Mucosa of rectum (tissue), 2 donors: ENCODE measurements around the gene THSD7A.

Experiments used
- H3K27ac ChIP-seq, 2 donors: one replicate each; pipeline ENCODE4 v1.7.0; 2013; ENCODE audit warnings: inconsistent platforms in 2 of 2, low read depth in 2 of 2, low read length in 2 of 2
- H3K27me3 ChIP-seq, 2 donors: one replicate each; pipeline ENCODE4 v1.7.0; 2013; ENCODE audit warnings: low read length in 2 of 2; ENCODE audit not compliant: control insufficient read depth in 2 of 2, insufficient read depth in 2 of 2
- H3K36me3 ChIP-seq, 2 donors: one replicate each; pipeline ENCODE4 v1.7.0; 2013; ENCODE audit warnings: low read length in 2 of 2; ENCODE audit not compliant: control insufficient read depth in 2 of 2, insufficient read depth in 2 of 2
- H3K4me1 ChIP-seq, 2 donors: one replicate each; pipeline ENCODE4 v1.7.0; 2013; ENCODE audit warnings: low read length in 2 of 2, mild to moderate bottlenecking in 1 of 2; ENCODE audit not compliant: control insufficient read depth in 2 of 2, insufficient read depth in 2 of 2
- H3K4me3 ChIP-seq, 2 donors: one replicate each; pipeline ENCODE4 v1.7.0; 2013; ENCODE audit warnings: low read length in 2 of 2
- H3K9ac ChIP-seq, 2 donors: one replicate each; pipeline ENCODE4 v1.7.0; 2013; ENCODE audit warnings: low read length in 2 of 2, low read depth in 1 of 2, mild to moderate bottlenecking in 1 of 2
- H3K9me3 ChIP-seq, 2 donors: one replicate each; pipeline ENCODE4 v1.7.0; 2013; ENCODE audit warnings: low read length in 2 of 2; ENCODE audit not compliant: control insufficient read depth in 2 of 2
- donor health status: healthy.
- donor health status: Normal muscosa, but diverticular disease.

THSD7A gene

DNA sequence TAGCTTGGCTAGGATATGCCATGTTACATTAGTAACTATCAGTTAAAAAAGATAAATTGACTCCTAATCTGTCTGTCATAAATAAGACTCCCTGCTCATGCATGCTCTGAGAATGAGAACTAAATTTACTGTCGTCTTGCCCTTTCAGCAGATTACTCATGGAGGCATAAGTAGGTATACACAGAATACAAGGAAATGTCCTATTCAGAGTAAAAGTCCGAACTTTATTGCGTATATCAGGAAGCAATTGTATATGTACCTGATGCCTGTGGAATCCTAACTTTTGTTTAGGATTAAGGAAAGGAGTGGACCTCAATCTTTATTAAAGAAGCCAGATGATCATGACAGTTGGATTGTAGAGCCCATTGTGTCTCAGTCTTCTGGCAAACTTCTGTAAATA, 118.6 kb downstream of the THSD7A start:
- Histone ChIP-seq H3K4me3 (no peak overlapping the region), H3K4me1 (no peaks in the 10 kb centered on the region), H3K9me3 (no peaks in the 10 kb centered on the region), H3K36me3 (no peaks in the 10 kb centered on the region), H3K27ac (no peak overlapping the region), H3K27me3 (no peaks in the 10 kb centered on the region), H3K9ac (no peak overlapping the region)

GRCh38 chr7:11710377-11710776, 121.6 kb downstream of the THSD7A start:
- no peaks in the 10 kb centered on the region for H3K36me3 ChIP-seq
- no peak overlapping the region for H3K27ac ChIP-seq
- H3K27me3 ChIP-seq, result no peaks in the 10 kb centered on the region

DNA sequence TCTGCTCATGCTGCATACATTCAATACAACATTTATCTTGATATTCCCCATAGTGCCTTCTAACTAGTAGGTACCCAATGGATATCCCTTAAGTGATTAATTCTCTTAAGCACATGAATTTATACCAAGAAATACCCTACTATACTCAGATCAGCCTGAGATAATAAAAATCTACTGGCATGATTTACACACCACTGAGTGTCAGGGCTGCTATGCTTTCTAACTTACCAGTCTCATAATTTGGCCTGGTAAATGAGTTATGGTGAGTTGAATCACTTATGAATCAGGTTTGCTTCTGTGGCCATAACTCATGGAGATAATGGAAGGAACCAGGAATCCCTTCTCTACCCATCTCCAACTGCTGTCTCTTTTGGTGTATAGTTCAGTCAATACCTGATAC, 122.8 kb downstream of the THSD7A start:
- H3K9me3 ChIP-seq, result no peaks in the 10 kb centered on the region
- H3K27me3 ChIP-seq, result no peaks in the 10 kb centered on the region
- no peak overlapping the region for H3K27ac ChIP-seq
- no peaks in the 10 kb centered on the region for H3K36me3 ChIP-seq
- no peak overlapping the region for H3K9ac ChIP-seq
- no peak overlapping the region for H3K4me3 ChIP-seq
- no peaks in the 10 kb centered on the region for H3K4me1 ChIP-seq

More at GRCh38 chr7:11710377-11710776, 121.6 kb downstream of the THSD7A start:
- no peaks in the 10 kb centered on the region for H3K9me3 ChIP-seq
- no peaks in the 10 kb centered on the region for H3K4me1 ChIP-seq
- H3K9ac ChIP-seq, result no peak overlapping the region
- H3K4me3 ChIP-seq, result no peak overlapping the region

DNA sequence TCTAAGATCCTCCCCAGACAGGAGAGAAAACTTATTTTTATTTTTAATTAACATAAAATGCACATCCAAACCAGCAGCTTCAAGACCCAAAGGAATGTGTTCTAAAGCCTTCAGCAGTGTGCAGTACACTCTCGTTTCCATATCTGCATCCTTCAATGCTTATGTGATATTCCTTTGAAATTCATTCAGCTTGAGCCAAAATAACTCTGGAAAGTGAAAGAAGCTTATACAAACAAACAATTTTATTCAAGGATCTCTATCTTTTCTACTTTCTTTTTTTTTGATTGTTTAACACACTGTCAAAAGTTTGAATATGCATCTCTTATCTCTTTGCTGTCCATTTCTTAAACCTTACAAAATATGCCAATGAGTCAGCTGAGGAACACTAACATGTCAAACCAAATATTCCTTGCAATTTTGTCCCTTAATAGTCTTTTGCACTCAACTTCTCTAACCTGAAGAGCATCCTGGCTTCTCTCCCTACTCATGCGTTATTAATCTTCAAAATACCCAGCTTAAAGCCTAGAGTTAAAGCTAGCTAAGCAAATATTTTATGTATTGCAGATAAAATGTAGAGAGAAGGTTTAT, 124.3 kb downstream of the THSD7A start:
- Histone ChIP-seq H3K9me3 (no peaks in the 10 kb centered on the region), H3K27ac (no peak overlapping the region), H3K27me3 (no peaks in the 10 kb centered on the region), H3K36me3 (no peaks in the 10 kb centered on the region), H3K4me3 (no peak overlapping the region), H3K9ac (no peak overlapping the region), H3K4me1 (no peaks in the 10 kb centered on the region)

GRCh38 chr7:11706666-11707605, 125.1 kb downstream of the THSD7A start:
- H3K4me3 ChIP-seq, result no peak overlapping the region
- H3K9ac ChIP-seq, result no peak overlapping the region
- H3K27me3 ChIP-seq, result no peaks in the 10 kb centered on the region
- no peak overlapping the region for H3K27ac ChIP-seq
- no peaks in the 10 kb centered on the region for H3K36me3 ChIP-seq
- H3K4me1 ChIP-seq, result no peaks in the 10 kb centered on the region
- H3K9me3 ChIP-seq, result no peaks in the 10 kb centered on the region

DNA sequence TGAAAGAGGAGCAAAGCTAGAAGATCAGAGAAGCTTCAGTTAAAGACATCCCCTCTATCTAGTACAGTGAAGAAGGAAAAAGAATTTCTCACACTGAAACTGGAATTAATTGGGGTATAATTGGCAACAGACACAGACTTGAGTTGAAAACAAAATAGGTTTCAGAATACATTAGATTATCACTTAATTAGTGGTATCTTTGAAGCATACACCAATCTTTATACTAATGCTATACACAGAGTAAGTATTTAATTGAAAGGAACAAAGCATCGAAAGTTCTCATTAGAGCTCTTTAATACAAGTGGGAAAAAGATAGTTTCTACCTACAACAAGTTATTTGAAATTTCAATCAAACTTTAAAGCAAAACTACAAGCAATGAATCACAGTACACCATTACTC, 128.2 kb downstream of the THSD7A start:
- H3K27me3 ChIP-seq, result no peaks in the 10 kb centered on the region
- no peak overlapping the region for H3K9ac ChIP-seq
- H3K9me3 ChIP-seq, result no peaks in the 10 kb centered on the region
- no peaks in the 10 kb centered on the region for H3K4me1 ChIP-seq
- H3K4me3 ChIP-seq, result no peak overlapping the region
- no peaks in the 10 kb centered on the region for H3K36me3 ChIP-seq
- H3K27ac ChIP-seq, result no peak overlapping the region

DNA sequence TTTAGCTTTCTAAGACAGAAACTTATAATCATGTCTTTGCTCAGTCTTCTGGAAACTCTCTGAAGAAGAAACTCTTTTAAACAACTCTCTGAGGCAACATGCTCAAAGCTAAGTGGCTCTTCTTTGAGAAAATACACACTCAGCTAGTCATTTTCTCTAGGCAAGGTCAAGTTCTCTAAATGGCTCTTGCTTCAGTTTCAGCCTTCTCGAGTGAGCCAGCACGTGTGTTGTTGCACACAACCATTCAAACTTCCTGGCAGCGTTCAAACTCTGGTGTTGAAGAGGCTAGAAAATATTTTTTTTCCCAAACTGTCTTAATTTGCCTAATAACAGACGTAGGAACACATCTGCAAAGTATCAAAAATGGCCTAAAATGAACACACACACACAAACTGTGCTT, 129.1 kb downstream of the THSD7A start:
- Histone ChIP-seq H3K36me3 (no peaks in the 10 kb centered on the region), H3K9ac (no peak overlapping the region), H3K27me3 (no peaks in the 10 kb centered on the region), H3K9me3 (no peaks in the 10 kb centered on the region), H3K4me3 (no peak overlapping the region), H3K27ac (no peak overlapping the region), H3K4me1 (no peaks in the 10 kb centered on the region)

DNA sequence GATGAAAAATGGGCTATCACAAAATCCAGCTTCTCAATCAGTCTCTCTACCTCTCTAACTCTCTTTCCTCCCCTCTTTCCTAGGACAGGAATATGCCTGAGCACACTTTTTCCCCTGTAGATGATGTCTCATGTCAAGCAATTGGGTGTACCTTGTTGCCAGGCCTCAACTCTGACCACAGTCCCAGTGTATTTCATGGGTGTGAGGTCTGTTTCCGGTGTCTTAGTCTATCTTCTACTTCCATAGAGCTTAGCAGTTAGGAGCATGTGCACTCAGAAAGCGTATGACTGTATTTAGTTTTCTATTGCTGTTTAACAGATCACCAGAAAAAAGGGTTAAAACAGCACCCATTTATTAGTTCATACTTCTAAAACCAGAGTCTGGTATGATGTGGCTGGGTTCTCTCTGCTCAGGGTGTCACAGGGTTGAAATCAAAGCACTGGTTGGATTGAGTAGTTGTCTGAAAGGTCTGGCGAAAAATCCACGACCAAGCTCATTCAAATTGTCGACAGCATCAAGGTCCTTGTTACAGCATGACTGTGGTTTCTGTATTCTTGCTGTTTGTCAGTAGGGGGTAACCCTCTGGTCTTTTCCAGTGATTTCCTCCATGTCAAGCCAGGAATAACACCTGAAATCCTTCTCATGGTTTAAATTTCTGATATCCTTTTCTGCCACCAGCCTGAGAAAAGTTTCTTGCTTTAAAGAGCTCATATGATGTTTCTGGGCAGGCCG, 130.0 kb downstream of the THSD7A start:
- H3K9me3 ChIP-seq, result no peaks in the 10 kb centered on the region
- H3K9ac ChIP-seq, result no peak overlapping the region
- no peaks in the 10 kb centered on the region for H3K4me1 ChIP-seq
- H3K27ac ChIP-seq, result no peak overlapping the region
- no peak overlapping the region for H3K4me3 ChIP-seq
- H3K36me3 ChIP-seq, result no peaks in the 10 kb centered on the region
- H3K27me3 ChIP-seq, result no peaks in the 10 kb centered on the region

GRCh38 chr7:11699666-11700065, 132.3 kb downstream of the THSD7A start:
- no peaks in the 10 kb centered on the region for H3K36me3 ChIP-seq
- no peaks in the 10 kb centered on the region for H3K9me3 ChIP-seq
- H3K9ac ChIP-seq, result no peak overlapping the region
- no peak overlapping the region for H3K27ac ChIP-seq
- no peak overlapping the region for H3K4me3 ChIP-seq
- H3K4me1 ChIP-seq, result no peaks in the 10 kb centered on the region
- H3K27me3 ChIP-seq, result no peaks in the 10 kb centered on the region

DNA sequence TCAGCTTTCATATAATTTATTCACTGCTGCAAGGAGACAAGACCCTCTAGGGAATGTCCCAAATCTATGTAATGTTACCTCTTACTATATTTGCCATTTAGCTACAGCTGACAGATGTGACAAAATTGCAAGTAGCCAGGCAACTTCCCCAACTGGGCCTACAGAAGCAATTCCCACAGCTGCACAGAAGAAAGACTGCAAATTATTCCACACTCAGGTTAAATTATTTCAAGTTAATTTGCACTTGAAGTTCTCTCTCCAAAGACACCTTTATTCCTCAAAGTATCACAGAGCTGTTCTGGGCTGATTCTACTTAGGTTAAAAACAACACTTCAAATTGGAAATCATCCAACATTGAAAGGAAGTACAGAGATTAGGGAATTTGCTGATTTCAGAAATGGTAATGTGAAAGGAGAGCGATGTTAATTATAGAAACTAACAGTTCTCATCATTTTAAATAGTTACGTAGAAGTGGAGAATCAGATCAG, 133.6 kb downstream of the THSD7A start:
- Histone ChIP-seq H3K4me3 (no peak overlapping the region), H3K4me1 (no peaks in the 10 kb centered on the region), H3K9me3 (no peaks in the 10 kb centered on the region), H3K36me3 (no peaks in the 10 kb centered on the region), H3K27me3 (no peaks in the 10 kb centered on the region), H3K27ac (no peak overlapping the region), H3K9ac (no peak overlapping the region)
